ENCODE measurements around the gene NETO1.

Gene NETO1

GRCh38 chr18:72840109-72840508, 27.7 kb downstream of the NETO1 start:
- DNase-seq: no peak

GRCh38 chr18:72834731-72835130, 33.1 kb downstream of the NETO1 start:
- DNase-seq: no peak

GRCh38 chr18:72833471-72833870, 34.3 kb downstream of the NETO1 start:
- DNase-seq: no peak

GRCh38 chr18:72830109-72830508, 37.7 kb downstream of the NETO1 start:
- DNase-seq: no peak

GRCh38 chr18:72828601-72829000, 39.2 kb downstream of the NETO1 start:
- DNase-seq: no peak

GRCh38 chr18:72826736-72827135, 41.1 kb downstream of the NETO1 start:
- DNase-seq: no peak

GRCh38 chr18:72823345-72823744, 44.4 kb downstream of the NETO1 start:
- no peak for DNase-seq

- DNase-seq: no peak
Observed at GRCh38 chr18:72822202-72822601, 45.6 kb downstream of the NETO1 start.

- DNase-seq: no peak
Observed at GRCh38 chr18:72820571-72820970, 47.2 kb downstream of the NETO1 start.

GRCh38 chr18:72819050-72819449, 48.7 kb downstream of the NETO1 start:
- no peak for DNase-seq

- DNase-seq: no peak
Observed at GRCh38 chr18:72811047-72811446, 56.7 kb downstream of the NETO1 start.

GRCh38 chr18:72808680-72809079, 59.1 kb downstream of the NETO1 start:
- no peak for DNase-seq

- no peak for DNase-seq
Observed at GRCh38 chr18:72799106-72799505, 68.7 kb downstream of the NETO1 start.

GRCh38 chr18:72783530-72783929, 84.3 kb downstream of the NETO1 start:
- no peak for DNase-seq

GRCh38 chr18:72774914-72775313, 92.9 kb downstream of the NETO1 start:
- no peak for DNase-seq

- DNase-seq: no peak
Observed at GRCh38 chr18:72772916-72773315, 94.9 kb downstream of the NETO1 start.

- DNase-seq: no peak
Observed at GRCh38 chr18:72768681-72769229, 99.0 kb downstream of the NETO1 start.

GRCh38 chr18:72762515-72763122, 105.2 kb downstream of the NETO1 start:
- no peak for DNase-seq

- DNase-seq: no peak
Observed at GRCh38 chr18:72752220-72752619, 115.6 kb downstream of the NETO1 start.

- DNase-seq: no peak
Observed at GRCh38 chr18:72742002-72742401, 125.8 kb downstream of the NETO1 start.

- no peak for DNase-seq
Observed at GRCh38 chr18:72738136-72738535, 129.7 kb downstream of the NETO1 start.

GRCh38 chr18:72727776-72728175, 140.0 kb downstream of the NETO1 start:
- no peak for DNase-seq

- no peak for DNase-seq
Observed at GRCh38 chr18:72727038-72727655, 140.6 kb downstream of the NETO1 start.

- no peak for DNase-seq
Observed at GRCh38 chr18:72726201-72726600, 141.6 kb downstream of the NETO1 start.

GRCh38 chr18:72721330-72721729, 146.5 kb downstream of the NETO1 start:
- no peak for DNase-seq
